Spinal cord (tissue), 10 donors: Measurements from ENCODE around the gene APOL1. TPM values are rescaled to one million over a fixed set of nuclear protein-coding genes. Genes with fewer than 3 reads are reported as not detected.

Experiments
- DNase-seq, 6 donors: peaks; one replicate each; pipeline versions ENCODE4 v3.0.0 to v3.0.0-alpha.2; 2013 to 2015; ENCODE audit warnings: low spot score in 6 of 6, low read depth in 4 of 6
- H3K27ac ChIP-seq: one replicate; pipeline ENCODE4 v1.5.1; 2013; ENCODE audit warnings: low read depth, low read length, control low read depth
- H3K27me3 ChIP-seq: one replicate; pipeline ENCODE4 v1.6.1; 2013; ENCODE audit warnings: low read length; ENCODE audit not compliant: control insufficient read depth, insufficient read depth
- H3K36me3 ChIP-seq: one replicate; pipeline ENCODE4 v1.6.1; 2013; ENCODE audit warnings: low read length; ENCODE audit not compliant: control insufficient read depth, insufficient read depth
- H3K4me1 ChIP-seq: one replicate; pipeline ENCODE4 v1.6.1; 2013; ENCODE audit warnings: low read length; ENCODE audit not compliant: control insufficient read depth, insufficient read depth
- H3K4me3 ChIP-seq: one replicate; pipeline ENCODE4 v1.5.1; 2013; ENCODE audit warnings: low read depth, low read length, control low read depth
- H3K9me3 ChIP-seq: one replicate; pipeline ENCODE4 v1.6.1; 2013; ENCODE audit warnings: low read length; ENCODE audit not compliant: control insufficient read depth, insufficient read depth
- WGBS: methylation state at CpG from one replicate; pipeline ENCODE4 v1.1.5; 2013; ENCODE audit warnings: missing lambda C conversion rate; ENCODE audit not compliant: insufficient coverage; 5-methylcytosine and 5-hydroxymethylcytosine counted together
- polyA plus RNA-seq, 2 donors: library from polyadenylated mRNA; unstranded; fragments of 120-200 nt; gene quantifications; one replicate each; pipeline ENCODE4 v1.2.1, GENCODE V29; 2013; ENCODE audit not compliant: insufficient read length in 2 of 2
- total RNA-seq, 2 donors: library from RNA; depleted of rRNA in 1 of 2; stranded (reverse); fragments of 120-200 nt in 1 of 2; fragments of >200 nt in 1 of 2; gene quantifications; one replicate each; pipeline versions ENCODE4 v1.2.3 to v1.2.4, GENCODE V29; 2013 to 2014
- donor health status: healthy.

APOL1 gene
- total and polyA plus RNA-seq, 4 donors: 1.7 to 5.7 (median 4.6) TPM

DNA sequence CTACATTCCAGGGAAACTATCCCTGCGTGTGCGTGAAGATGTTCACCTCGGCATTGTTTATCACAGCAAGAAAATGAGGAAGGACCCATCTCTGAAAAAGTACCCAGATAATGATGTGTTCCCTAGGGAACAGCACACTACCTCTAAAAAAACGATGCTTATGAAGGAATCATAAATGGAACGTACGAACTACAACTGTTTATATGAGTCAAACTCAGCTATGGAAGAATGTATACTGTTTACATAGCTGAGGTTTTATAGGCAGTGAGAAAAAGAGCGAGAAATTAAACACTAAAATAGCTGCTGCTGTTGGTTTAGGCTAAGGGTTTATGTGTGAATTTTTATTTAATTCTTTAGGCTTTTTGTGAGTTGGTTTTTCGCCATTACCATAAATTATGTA lies 48.9 kb downstream of the APOL1 start:
- WGBS: 100% methylated on average over 2 of the region's 8 CpGs

DNA sequence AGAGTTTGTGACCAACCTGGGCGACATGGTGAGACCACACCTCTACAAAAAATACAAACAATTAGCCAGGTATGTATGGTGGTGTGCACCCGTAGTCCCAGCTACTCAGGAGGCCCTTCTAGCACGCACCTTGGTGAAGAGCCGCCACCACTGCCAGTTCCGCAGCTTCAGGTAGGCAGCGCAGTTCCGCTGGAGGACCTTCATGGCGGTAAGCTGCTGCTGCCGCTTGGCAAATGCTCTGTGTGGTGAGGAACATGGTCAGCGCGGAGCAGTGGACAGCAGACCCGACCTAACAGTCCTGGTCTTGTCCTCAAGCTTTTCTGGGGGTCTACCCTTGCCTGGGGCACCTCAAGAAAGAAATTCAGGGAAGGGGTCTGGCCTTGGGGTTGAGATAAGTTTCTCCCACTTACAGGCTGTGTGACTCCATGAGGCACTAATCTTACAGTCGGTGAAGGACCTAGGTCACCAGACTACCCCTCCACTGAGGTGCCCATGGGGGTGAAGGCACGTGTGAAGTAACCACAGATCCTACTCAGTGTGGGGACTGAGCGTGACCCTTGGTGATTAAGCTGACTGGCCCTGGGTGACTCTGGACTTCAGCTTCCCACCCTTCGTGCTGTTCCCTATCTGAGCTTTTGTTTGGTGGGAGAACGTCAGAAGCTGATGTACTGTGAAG lies 49.6 kb downstream of the APOL1 start:
- Histone ChIP-seq H3K4me1 (peaks cover 4% of the 10 kb centered on the region), H3K9me3 (no peaks in the 10 kb centered on the region), H3K36me3 (peaks cover 92% of the 10 kb centered on the region), H3K4me3 (no peak overlapping the region), H3K27ac (no peak overlapping the region), H3K27me3 (no peaks in the 10 kb centered on the region)
- DNase-seq: no peak
- 90% methylated on average over 16 of the region's 17 CpGs for WGBS

More for the DNA sequence above, 48.9 kb downstream of the APOL1 start:
- no peak overlapping the region for H3K27ac ChIP-seq
- DNase-seq: no peak
- peaks cover 94% of the 10 kb centered on the region for H3K36me3 ChIP-seq
- peaks cover 4% of the 10 kb centered on the region for H3K4me1 ChIP-seq
- no peaks in the 10 kb centered on the region for H3K9me3 ChIP-seq
- no peaks in the 10 kb centered on the region for H3K27me3 ChIP-seq
- no peak overlapping the region for H3K4me3 ChIP-seq

GRCh38 chr22:36303115-36303467 lies 50.2 kb downstream of the APOL1 start:
- peaks cover 92% of the 10 kb centered on the region for H3K36me3 ChIP-seq
- no peaks in the 10 kb centered on the region for H3K9me3 ChIP-seq
- peaks cover 4% of the 10 kb centered on the region for H3K4me1 ChIP-seq
- no peak for DNase-seq
- no peaks in the 10 kb centered on the region for H3K27me3 ChIP-seq
- 92% methylated on average over 9 of the region's 9 CpGs for WGBS
- H3K4me3 ChIP-seq: no peak overlapping the region
- H3K27ac ChIP-seq: no peak overlapping the region

- DNase-seq: no peak
- Histone ChIP-seq H3K27ac (no peak overlapping the region), H3K4me1 (peaks cover 4% of the 10 kb centered on the region), H3K36me3 (peaks cover 92% of the 10 kb centered on the region), H3K4me3 (no peak overlapping the region), H3K27me3 (no peaks in the 10 kb centered on the region), H3K9me3 (no peaks in the 10 kb centered on the region)
- WGBS: 94% methylated on average over 13 of the region's 13 CpGs
These were observed 50.9 kb downstream of the APOL1 start for GRCh38 chr22:36303874-36304273.

- no peak overlapping the region for H3K27ac ChIP-seq
- H3K4me1 ChIP-seq: peaks cover 4% of the 10 kb centered on the region
- peaks cover 92% of the 10 kb centered on the region for H3K36me3 ChIP-seq
- H3K27me3 ChIP-seq: no peaks in the 10 kb centered on the region
- no peak overlapping the region for H3K4me3 ChIP-seq
- H3K9me3 ChIP-seq: no peaks in the 10 kb centered on the region
- 81% methylated on average over 9 of the region's 10 CpGs for WGBS
- DNase-seq: no peak
These were observed 51.5 kb downstream of the APOL1 start for GRCh38 chr22:36304429-36304828.

GRCh38 chr22:36305813-36306212 lies 52.9 kb downstream of the APOL1 start:
- H3K9me3 ChIP-seq: no peaks in the 10 kb centered on the region
- DNase-seq: no peak
- H3K27me3 ChIP-seq: no peaks in the 10 kb centered on the region
- H3K4me3 ChIP-seq: no peak overlapping the region
- WGBS: 95% methylated on average over 19 of the region's 19 CpGs
- H3K27ac ChIP-seq: no peak overlapping the region
- H3K36me3 ChIP-seq: peaks cover 88% of the 10 kb centered on the region
- peaks cover 4% of the 10 kb centered on the region for H3K4me1 ChIP-seq

- Histone ChIP-seq H3K9me3 (no peaks in the 10 kb centered on the region), H3K27ac (no peak overlapping the region), H3K27me3 (no peaks in the 10 kb centered on the region), H3K36me3 (peaks cover 88% of the 10 kb centered on the region), H3K4me3 (no peak overlapping the region), H3K4me1 (peaks cover 4% of the 10 kb centered on the region)
- WGBS: 94% methylated on average over 18 of the region's 18 CpGs
- no peak for DNase-seq
These were observed 53.3 kb downstream of the APOL1 start for GRCh38 chr22:36306227-36306626.

- Histone ChIP-seq H3K4me3 (no peak overlapping the region), H3K4me1 (no peaks in the 10 kb centered on the region), H3K27ac (no peak overlapping the region), H3K9me3 (no peaks in the 10 kb centered on the region), H3K36me3 (peaks cover 93% of the 10 kb centered on the region), H3K27me3 (no peaks in the 10 kb centered on the region)
- 86% methylated on average over 17 of the region's 17 CpGs for WGBS
- no peak for DNase-seq
These were observed 55.9 kb downstream of the APOL1 start for GRCh38 chr22:36308880-36309279.

- Histone ChIP-seq H3K36me3 (peaks cover 86% of the 10 kb centered on the region), H3K27me3 (no peaks in the 10 kb centered on the region), H3K27ac (no peak overlapping the region), H3K4me1 (no peaks in the 10 kb centered on the region), H3K4me3 (no peak overlapping the region), H3K9me3 (no peaks in the 10 kb centered on the region)
- no peak for DNase-seq
- WGBS: 92% methylated on average over 18 of the region's 18 CpGs
These were observed 58.6 kb downstream of the APOL1 start for GRCh38 chr22:36311386-36312085.

DNA sequence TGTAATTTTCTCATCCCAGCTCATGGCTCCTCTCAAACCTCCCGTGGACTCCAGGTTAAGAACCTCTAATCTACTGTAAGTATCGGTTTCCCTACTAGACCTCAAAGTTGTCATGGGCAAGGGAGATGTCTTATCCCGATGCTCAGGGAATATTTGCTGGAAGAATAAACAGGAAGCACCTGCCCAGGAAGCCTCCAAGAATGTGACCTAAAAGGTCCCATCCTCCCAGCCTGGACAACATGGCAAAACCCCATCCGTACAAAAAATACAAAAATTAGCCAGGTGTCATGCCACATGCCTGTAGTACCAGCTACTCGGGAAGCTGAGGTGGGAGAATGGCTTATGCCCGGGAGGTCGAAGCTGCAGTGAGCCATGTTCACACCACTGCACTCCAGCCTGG lies 62.4 kb downstream of the APOL1 start:
- 92% methylated on average over 6 of the region's 7 CpGs for WGBS
- Histone ChIP-seq H3K27me3 (no peaks in the 10 kb centered on the region), H3K27ac (no peak overlapping the region), H3K4me3 (no peak overlapping the region), H3K9me3 (no peaks in the 10 kb centered on the region), H3K4me1 (no peaks in the 10 kb centered on the region), H3K36me3 (peaks cover 84% of the 10 kb centered on the region)
- no peak for DNase-seq
